NCI-H1048 (cell line): Measurements from ENCODE around the gene TGM1.
"Not testable (repeated sequence)": the region's sequence is repeated elsewhere in the genome, so short reads cannot be mapped to it uniquely, and the experiment has no call there.

Source experiments
- DNase-seq: peaks from one replicate; lab custom pipeline; 2025; lab: John Stamatoyannopoulos, UW

The TGM1 gene

DNA sequence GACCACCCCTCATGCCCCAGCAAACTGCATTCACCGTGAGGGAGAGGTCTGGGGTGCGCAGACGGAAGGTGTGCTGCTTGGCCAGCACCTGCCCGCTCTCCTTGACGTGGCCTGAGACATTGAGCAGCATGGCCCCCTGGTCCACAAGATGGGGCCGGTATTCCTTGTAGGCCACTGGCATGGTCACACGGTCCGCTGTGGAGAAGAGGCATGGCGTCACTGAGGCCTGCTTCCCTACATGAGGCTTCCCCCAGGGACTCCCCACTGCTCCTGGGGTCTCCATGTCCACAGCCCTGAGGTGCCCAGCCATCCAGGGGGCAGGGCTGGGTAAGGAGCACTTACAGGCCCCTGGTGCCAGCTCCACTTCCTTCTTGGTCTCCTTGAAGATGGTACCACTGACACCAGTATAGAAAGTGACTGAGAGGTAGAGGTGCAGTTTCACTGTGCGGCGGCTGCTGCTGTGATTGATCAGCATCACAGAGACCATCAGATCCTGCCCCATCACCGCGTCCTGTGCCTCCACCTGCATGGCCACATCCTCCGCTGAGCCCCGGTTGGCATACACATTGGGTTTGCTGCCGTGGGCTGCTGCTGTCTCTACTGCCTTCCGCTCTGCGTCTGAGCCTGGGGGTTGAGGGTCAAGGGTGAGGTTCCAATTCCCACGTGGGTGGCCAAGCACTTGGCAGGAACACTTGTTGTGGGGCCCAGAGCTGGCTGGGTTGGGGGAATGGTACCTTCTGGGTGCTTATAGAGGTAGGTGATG is 8.2 kb downstream of the TGM1 start:
- no peak for DNase-seq

DNA sequence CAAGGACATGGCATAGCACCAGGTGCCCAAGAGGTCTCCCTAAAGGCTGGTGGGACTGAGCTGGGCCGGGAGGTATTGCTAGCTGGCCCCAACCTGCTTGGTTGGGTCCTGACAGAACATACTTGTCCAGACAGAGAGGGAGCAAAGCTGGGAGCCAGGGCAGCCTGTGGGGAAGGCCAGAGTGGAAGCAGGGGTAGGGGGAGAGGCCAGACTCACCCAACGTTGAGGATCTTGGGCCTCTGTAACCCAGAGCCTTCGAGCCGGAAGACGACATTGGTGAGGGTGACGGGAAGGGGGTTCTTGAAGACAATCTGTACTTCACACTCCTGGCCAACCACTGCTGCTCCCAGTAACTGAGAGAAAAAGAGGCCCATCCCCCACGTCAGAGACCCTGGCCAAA is 9.0 kb downstream of the TGM1 start:
- no peak for DNase-seq

DNA sequence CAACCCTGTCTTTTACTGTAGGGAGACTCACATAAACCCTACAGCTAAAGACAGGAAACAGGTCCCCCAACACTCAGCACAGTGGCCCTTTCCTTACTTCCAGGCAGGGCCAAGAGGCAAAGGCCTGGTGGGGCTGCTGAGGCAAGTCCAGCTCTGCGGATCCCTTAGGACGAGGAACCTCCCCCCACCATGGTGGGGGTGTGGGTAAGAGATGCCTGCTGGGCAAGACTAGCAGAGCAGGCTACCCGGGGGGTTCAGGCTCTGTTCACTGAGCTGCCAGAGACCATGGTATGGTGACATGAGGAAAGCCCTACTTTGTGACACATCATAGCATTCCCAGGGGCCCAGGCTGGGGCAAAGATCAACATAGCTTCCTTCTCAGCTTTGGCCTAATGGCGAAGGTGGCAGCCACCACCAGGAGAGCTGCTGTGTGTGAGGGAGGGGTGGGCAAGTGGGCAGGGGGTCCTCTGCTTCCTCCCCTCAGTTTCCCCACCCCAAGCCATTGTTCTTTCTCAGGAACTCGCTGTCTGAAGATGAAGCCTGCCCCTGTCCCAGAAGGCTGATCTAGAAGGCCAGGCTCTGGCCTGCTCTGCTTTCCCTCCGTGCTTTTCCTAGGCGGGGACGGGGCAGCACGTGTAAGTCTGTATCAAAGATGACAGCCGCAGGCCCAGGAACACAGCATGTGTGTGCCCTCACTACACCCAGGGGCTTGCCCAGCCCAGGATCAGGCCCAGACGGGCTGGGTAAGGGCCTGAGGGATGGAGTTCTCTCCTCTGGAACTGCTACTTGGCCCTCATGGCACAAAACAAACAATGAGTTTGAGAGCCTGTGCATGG is 10.5 kb downstream of the TGM1 start:
- DNase-seq, result no peak

DNA sequence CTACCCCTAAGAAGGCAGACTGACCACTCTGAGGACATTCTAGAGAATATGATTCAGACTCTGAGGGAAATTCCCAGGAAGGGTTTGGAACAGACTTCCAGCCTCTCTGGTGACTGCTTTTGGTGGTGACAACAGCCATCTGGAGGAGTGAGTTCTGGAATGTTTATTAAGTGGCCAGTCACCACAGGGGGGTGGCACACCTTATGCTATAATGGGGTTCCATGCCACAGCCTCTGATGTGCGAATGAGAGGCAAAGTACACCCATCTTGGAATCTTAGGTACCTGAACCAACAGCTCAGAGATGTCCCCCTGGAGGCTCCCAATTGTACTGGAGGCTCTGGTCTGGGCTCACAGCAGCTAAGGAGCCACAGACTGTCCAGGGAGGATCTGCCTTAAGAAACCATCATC is 11.1 kb downstream of the TGM1 start:
- no peak for DNase-seq

DNA sequence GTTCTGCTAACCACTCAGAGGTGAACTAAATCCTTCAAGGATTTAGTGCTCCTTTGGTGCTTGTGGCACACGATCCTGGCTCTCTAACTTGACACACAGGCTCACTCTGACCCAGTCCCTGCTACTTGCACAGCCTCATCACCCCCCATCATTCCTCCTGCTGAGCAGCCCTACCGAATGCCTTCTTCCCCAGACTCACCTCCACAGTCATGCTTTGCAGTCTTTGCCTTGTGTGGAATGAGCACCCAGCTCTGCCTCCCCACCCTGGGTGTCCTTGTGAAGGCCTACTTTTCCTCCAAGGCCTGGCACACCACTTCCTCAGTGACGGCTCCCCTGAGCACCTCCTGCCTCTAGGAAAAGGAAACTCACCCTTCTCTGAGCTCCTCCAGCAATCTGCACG is 12.6 kb downstream of the TGM1 start:
- no peak for DNase-seq

DNA sequence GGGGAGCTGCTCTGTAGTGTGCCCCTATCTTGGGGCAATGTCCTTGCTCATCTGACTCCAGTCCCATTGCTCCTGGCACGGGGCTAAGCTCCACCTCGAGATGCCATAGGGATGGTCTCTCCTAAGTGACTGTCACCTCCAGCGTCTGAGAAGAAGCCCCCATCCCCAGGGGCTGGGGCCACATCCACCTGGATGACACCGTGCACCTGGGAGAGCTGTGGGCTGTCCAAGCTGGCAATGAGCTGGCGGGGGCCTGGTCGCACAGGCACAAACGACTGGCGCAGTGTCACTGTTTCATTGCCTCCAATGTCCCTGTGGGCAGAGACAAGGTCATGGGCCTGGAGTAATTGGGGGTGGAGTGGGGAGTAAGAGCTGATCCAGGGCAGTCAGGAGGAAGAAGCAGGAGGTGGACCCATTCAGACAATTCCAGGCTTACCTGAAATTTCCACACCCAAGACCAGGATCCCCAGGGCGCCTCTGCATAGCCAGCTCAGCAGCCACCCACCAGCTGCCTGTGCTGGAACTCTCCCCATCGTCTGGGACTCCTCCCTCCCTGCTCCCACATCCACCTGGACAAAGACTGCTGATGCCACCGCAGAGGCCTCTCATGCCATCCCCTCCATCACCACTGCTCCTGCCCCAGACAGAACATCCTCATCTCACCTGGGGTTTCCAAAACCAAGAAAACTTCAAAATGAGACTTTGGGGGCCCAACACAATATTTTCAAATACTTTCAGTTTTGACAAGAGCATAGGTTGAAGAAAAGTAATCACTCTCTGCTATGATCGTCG is 13.6 kb downstream of the TGM1 start:
- DNase-seq, result no peak

DNA sequence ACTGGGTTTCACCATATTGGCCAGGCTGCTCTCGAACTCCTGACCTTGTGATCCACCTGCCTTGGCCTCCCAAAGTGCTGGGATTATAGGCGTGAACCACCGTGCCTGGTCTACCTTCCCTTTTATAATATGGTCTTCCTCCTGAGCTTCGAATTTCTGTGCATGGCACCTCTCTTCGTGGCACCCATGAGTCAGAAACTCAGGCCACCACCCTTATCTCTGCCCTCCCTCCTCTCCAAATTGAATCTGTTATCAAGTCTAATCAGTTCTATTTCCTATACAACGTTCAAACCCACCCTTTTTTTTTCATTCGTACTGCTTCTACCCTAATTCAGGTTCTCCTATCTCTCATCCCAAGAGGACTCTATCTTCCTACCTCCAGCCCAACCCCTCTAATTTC is 15.6 kb downstream of the TGM1 start:
- DNase-seq, result no peak

DNA sequence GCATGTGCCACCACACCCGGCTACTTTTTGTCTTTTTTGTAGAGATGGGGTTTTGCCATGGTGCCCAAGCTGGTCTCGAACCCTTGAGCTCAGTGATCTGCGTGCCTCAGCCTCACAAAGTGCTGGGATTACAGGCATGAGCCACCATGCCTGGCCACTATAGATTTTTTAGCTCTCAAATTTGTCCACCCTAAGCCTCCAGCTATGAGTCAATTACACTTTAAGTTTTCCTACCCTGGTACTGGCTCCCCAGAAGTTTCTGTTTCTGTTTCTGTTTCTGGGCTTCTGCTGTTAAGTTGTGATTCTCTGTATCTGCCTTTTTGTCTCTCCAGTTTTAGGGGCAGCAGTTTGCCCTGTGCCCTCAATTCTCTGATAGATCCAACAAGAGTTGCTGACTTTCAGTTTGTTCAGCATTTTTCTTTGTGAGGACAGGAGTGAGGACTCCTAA is 16.2 kb downstream of the TGM1 start:
- no peak for DNase-seq

DNA sequence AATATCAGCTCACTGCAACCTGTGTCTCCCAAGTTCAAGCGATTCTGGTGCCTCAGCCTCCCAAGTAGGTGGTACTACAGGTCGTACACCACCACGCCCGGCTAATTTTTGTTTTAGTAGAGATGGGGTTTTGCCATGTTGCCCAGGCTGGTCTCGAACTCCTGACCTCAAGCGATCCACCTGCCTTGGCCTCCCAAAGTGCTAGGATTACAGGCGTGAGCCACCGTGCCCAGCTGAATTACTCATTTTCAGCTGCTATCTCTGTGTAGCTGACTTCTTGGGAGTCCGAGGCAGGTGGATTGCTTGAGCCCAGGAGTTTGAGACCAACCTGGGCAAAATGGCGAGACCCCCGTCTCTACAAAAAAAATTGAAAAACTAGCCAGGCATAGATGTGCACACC is 17.6 kb downstream of the TGM1 start:
- not testable (repeated sequence) for DNase-seq

DNA sequence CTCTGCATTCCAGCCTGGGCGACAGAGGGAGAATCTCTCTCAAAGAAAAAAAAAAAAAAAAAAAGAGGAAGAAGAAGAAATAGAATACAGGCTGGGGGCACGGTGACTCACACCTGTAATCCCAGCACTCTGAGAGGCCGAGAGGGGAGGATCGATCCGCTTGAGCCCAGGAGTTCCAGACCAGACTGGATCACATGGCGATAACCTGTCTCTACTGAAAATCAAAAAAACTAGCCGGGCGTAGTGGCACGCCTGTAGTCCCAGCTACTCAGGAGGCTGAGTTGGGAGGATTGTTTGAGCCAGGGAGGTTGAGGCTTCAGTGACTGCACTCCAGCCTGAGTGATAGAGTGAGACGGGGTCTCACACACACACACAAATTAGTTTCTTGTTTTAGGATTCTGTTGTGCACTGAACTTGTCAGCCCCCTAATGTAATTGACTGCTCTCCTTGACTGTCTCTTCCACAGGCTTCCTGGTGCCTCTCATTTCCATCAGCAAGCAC is 19.6 kb downstream of the TGM1 start:
- DNase-seq, result no peak

DNA sequence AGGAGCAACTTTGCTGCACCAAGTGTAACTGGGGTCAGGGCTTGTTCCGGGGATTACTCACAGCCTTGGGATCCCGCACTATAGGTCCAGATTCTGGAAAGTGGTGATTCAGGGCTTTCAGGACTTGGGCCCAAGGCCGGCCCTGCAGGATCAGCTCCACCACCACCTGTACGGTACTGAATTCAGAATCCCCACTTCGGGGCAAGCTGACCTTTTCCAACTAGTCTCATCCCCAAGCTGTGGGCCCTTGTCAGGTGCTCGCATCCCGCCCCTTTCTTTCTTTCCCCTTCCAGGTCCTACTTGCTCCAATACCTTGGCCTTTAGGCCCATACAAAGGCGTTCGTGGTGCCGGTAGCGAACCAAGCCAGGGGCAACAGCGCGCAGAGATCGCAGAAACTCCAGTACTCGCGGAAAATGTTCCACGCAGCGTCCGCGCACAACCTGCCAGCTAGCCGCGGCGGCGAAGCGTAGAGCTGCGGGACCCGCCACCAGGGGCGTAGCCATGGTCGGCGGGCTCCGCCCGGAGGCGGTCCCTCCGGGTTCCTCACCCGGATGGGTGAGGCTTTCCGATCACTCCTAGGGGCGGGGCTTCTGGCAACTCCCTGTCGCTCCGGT is 21.0 kb downstream of the TGM1 start:
- DNase-seq, result peak; percentile 79

DNA sequence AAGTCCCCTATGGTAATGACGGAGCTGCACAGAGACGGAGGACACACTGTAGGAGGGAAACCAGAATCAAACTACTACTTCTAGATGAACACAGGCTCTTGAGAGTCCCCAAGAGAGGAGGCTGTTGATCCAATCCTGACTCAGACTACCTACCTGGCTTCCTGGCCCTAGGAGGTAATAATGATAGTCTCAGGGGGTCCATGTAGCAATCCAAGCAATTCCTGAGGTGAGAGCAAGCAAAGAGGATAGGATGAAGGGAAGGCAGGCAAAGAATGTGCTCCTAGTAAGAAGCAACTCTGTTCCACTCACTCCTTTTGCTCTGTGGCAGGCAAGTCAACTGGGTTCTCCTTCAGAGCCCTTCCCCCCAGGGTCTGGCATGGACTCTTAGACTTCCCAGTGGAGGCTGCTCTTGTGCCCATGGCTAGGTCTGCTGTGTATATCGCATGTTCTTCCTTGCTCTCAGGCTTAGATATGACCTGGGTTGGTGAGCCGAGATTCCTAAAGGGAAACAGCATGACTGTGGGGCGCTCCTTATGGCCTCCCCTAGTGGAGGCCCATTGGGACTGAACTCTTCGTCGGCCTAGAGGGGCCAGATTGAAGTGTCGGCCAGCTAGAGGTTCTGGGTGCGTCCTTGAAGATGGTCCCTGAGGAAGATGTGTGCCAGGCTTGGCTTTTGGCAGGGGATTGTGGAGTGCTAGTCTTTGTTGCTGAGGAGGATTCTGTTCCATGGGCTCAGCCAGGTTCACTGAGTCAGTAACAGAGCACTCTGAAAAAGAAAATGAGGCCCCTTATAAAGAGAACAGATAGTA is 22.7 kb downstream of the TGM1 start:
- no peak for DNase-seq

DNA sequence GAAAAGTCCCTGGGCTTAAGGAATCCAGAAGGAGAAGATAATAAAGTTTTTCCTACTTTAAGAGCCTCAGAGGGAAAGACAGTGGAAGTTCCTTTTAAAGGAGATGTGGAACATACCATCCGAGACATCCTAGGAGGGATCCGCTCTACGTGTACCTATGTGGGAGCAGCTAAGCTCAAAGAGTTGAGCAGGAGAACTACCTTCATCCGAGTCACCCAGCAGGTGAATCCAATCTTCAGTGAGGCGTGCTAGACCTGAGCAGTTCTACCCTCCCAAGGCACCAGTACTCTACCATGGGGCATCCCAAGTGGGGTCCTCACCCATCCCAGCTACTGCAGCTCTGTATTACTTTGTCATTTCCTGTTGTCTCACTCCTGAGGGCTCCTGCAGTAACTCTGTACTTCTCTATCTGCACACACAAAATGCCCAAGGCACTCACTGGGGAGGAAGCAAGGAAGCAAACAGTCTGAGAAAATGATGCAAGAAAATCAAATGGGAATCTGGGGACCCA is 24.4 kb downstream of the TGM1 start:
- DNase-seq, result no peak

DNA sequence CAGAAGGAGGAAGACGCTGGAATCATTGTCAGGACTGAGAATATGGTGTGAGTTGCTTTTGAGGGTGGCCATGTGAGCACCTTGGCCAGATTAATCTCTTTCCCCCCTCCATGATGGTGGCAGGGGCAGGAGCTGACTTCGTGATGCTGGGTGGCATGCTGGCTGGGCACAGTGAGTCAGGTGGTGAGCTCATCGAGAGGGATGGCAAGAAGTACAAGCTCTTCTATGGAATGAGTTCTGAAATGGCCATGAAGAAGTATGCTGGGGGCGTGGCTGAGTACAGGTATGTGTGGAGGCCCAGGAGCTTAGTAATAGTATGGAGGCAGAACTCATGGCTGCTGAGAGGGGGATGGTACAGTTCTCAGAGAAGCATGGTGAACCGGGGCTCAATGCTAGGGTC is 24.9 kb downstream of the TGM1 start:
- no peak for DNase-seq

DNA sequence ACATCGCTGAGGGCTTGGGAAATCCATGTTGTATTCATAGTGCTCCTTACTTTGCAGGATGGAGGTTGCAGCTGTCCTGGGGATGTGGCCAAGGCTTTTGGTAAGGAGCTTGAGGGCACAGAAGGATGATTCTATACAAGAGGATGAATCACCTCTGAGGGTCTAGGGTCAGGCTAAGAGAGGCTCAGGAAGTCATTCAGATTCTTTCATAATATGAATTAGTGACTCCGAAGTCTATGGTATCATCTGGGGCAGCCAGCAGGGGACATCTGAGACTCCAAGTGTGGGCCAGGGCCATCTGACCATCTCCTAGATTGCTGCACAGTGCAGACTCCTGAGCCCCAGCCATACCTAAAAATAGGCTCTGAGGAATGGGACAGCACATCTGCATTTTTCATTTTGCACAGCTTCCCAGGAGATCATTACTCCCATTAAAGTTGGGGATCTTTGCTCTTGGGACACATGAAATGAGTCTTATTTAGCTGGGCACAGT is 25.5 kb downstream of the TGM1 start:
- no peak for DNase-seq

DNA sequence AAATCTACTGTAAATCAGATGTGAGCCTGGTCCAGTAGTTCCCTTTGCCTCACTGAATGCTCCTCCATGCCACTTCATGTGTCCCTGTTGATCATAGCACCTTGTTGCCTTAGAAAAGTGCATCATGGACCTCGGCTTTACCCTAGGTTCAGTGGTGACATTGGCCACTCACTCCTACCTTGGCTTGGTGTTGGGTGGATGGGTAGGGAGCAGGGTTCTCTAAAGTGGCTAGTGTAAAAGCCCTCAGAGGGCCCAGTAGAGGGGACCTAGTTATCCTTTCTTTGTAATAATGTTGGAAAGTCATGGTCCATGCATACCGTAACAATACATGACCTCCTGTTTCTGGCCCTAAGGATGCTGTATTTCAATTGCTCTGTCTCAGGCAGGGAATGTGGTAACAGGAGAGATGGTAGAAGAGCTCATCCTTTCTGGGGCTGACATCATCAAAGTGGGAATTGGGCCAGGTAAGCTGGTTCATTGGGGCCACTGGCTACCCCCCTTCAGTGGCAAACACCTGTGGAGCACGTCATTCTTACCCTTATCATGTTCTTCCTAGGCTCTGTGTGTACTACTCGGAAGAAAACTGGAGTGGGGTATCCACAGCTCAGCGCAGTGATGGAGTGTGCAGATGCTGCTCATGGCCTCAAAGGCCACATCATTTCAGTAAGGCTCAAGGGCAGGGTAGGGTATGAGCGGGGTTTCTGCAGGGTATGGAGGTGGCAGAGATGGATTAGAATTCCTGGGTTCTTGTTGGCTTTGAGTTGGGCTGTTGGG is 26.1 kb downstream of the TGM1 start:
- no peak for DNase-seq

DNA sequence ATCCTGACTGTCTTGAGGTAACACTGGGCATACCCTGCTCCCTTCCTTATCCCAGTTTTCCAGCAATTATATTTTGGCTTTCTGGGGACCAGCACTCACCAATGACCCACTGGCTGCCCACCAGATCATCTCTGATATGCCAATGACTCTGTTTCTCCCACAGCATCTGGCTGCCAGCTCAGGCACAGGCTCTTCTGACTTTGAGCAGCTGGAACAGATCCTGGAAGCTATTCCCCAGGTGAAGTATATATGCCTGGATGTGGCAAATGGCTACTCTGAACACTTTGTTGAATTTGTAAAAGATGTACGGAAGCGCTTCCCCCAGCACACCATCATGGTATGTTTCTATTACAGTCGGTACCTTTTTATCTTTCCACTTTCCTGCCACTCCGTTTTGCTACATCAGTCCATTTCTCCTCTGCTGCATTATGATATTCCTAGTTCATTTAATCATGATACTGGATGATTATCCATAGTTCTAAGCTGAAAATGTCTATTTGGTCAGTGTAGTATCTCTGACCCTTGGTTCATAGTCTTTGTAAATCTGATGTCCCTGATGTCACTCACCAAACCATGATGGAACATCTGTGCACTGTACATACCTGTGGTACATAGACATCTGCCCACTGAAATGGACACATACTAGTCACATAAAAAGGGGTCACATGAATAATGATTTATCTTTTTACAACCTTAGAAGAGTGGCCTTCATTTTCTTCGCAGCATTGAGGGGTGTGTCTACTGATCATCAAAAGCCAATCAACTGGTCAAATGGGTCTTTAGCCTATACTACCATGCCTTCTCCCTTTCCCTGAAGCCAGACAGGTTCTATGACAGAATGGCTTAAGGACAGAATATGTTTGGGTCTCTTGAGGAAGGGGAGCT is 26.9 kb downstream of the TGM1 start:
- no peak for DNase-seq

DNA sequence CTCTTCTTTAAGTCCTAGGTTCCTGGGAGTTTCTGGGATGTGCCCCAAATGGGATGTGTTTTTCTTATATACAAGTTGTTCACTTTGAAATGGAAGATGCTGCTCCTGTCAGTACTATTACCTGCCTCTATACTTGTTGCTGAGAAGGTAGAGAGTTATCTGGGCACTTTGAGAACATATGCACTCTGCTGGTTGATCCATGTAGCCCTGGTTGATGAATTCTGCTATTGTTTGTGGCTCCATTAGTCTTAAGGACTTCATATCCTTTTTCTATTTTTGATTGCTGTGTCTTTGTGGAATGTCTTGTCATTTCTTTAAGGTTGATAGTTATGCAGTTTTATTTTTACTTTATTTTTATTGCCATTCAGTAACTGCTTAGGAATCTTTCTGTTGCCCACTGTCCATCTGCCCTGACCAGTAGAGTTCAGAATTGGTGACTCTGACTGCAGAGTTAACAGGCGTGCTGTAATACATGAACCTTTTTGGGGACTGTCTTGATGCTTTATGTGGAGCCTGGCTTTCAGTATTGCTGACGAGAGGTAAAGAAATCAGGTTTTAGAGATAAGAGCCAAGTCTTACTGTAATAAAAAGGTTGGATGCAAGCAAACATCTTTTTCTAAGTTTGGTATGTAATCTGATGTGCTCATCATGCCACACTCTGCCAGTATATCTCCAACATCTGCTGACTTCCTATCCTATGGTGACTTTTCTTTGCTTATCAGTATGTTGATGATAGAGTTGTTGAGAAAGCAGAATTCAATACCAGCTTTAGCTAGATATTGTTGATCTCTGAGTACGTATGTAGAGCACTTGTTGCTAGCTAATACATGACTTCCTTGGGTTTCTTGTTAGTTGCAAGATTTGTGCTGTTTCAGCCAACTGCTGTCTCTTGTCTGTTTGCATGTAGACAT is 28.6 kb downstream of the TGM1 start:
- DNase-seq, result no peak
